HG03342 (cell line): ENCODE data around the gene BACE1.

Experiments used
- ATAC-seq: cut with Tn5 transposase; IDR thresholded peaks from one replicate; pipeline ENCODE4 v1.9.1; 2021; ENCODE audit warnings: mild to moderate bottlenecking, moderate library complexity; ENCODE audit not compliant: unreplicated experiment

Gene BACE1

DNA sequence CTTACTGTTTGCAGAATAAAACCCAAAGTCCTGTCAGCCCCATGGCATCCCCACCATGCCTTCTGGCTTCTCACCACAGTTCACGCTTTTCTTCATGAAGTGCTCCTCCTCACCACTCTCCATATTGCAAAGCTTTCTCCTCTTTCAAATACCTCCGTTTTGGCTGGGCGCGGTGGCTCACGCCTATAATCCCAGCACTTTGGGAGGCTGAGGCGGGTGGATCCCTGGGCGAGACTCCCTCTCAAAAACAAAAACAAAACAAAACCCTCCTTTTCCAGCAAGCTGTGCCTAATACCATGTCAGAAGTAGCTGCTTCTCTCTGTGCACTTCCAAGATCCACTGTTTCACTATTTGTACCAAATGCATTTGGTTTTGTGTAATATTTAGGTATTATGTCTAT, 6.7 kb downstream of the BACE1 start:
- ATAC-seq: no peak

DNA sequence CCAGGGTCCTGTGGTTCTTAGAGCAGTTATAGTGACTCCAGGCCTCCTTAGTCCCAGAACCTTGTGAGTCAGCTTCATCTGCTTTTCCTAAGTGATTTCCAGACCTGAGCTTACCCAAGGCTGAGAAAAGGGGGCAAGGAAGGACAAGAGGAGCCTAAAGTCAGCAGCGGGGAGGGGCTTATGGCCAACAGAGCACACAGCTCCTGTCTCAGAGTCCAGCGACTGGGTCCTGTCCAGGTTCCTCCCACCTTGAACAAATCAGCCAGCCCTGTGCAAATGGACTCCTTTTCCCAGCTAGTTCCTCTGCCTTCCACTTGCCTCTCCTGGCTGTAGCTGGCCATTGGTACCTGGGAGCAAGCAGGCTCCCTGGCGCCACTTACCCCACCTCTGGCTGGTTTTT, 10.9 kb downstream of the BACE1 start:
- ATAC-seq: no peak

DNA sequence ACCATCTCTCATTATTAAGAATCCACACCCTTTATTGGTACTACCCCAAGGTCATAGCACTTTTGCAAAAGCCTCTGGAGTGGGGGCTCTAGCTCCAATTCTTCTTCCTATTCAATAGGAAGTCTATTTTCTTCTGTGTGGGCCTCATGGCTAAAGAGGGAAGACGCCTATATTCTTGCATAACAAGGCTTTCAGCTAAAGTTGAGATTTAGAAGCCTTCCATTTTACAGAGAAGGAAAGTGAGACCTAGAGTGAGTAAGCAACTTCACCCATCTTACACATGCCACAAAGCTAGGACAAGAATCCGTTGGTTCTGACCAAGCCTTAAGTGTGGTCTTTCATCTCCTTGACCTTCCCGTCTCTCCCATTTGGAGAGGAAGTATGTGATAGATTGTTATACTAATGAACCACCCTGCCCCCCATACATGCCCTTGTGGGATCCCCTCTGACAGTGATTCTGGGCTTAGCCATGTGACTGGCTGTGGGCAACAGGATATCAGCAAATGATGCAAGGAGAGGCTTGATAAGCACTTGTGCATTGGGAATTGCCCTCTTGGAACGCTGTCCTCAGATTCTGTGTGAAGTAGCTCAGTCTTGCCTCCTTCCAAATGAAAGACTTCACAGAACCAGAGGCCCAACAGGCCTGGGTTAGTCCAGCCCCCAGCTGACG, 12.3 kb downstream of the BACE1 start:
- no peak for ATAC-seq

DNA sequence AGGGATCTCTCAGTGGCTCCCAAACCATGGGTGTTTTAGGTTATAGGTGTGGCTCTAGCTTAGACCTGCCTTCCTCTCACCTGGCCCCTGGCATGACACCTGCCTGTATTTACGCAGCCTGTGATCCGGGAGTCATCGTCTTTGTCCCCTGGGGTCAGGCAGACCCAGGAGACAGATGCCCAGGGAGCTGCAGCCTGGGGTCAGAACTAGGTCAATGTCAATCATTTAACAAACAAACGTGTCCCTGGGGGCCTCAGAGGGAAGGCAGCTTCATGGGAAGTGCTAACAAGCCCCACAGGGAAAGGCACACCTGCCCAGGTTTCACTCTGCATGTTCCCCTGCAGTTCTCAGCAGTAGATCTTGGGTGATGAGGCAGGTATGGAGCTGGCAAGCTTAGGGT, 13.0 kb downstream of the BACE1 start:
- no peak for ATAC-seq

DNA sequence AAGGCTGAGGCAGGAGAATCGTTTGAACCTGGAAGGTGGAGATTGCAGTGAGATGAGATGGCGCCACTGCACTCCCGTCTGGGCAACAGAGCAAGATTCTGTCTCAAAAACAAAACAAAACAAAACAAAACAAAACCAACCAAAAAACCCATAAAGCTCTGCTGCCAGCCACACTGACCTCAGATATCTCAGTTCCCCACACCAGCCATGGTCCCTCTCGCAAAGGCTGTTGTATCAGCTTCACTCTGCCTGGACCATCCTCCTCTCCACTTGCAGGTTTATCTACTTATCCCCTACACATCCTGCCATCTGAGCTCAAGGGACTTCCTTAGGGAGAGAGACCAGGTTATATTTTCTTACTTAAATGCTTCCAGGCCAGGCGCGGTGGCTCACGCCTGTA, 13.8 kb downstream of the BACE1 start:
- ATAC-seq: no peak

DNA sequence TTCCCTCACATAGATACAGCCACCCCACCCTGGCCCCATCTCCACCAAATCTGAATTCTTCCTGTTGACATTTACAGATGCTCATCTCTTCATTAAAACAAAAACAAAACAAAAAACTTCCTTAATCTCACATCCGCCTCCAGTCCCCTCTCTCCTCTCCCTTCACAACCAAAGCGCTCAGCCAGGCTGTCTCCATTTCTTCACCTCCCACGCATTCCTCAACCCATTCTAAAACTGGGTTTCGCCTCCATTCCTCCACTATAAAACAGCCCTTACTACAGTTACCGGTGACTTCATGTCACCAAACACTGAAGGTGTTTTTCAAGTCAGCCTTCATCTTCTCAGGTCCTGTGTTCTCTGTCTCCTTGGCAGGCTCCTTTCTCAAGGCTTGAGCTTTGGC, 15.3 kb downstream of the BACE1 start:
- no peak for ATAC-seq

DNA sequence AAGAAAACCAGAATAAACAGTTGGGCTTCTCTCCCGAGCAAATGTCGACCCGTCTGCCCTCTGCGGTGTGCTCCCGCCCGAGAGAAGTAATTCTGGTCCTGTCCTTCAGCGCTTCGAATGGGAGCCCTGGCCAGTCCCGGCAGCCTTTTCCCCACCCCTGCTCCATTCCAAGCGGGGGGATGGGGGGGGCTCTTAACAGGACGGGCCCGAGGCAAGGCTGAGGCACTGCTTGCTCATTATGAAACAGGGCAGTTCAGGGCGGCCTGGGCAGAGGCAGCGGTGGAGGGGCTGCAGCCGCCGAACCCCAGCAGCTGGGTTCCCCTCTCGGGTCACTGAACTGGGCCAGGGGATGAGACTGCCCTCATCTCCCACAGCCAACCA, 15.8 kb downstream of the BACE1 start:
- no peak for ATAC-seq

DNA sequence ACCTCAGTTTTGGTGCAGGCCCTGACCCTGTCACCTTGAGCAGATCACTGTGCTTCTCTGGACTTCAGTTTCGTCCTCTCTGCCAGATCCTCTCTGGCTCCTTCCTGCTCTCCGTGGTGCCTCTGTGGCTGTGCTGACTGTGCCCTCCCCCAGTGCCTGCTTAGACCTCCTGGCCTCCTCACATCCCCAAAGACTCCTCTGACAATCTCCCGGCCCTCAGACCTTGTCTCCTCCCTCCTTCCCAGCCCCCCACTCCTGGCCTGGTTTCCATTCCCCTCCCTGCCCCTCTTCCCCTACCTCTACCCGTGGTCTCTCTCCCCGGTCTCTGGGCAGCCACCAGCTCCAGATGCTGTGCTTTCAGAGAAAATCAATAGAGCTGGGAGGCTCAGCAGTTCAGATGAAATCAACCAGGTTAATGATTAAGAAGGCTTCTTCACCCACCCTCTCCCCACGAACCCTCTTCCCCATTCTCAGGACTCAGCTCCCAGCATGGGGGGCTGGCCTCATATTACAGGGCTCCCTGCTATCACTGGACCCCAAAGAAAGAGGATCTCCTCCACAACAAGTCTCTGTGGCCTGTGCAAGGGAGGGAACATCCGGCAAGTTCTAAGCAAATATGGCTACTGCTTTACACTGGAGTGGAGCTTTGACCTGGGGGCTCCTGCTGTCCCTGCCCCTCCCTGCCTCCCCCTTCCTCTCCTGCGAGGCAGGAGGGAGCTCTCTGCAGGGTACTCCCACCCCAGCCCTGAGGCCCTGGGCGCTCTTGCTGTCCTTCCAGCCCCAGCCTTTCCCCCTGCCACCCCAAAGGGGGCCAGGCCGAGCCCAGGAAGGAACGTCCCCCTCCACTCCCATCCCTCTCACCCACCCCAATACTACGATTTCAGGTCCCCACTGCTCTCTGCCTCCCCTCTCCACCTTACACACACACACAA, 16.4 kb downstream of the BACE1 start:
- no peak for ATAC-seq

DNA sequence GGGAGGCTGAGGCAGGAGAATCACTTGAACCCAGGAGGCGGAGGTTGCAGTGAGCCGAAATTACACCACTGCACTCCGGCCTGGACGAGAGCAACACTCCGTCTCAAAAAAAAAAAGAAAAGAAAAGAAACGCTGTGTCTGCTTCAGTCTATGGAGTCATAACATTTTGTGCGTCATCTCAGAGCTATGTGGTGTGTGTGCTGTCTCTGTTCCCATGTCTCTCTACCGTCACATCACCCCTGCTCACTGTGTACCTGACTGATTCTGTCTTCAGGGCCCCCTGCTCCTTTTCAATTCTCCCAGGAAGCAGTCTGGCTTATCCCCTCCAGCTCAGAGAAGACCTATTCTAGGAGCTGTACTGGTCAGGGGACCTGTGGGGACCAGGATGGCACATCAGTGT, 17.9 kb downstream of the BACE1 start:
- no peak for ATAC-seq

DNA sequence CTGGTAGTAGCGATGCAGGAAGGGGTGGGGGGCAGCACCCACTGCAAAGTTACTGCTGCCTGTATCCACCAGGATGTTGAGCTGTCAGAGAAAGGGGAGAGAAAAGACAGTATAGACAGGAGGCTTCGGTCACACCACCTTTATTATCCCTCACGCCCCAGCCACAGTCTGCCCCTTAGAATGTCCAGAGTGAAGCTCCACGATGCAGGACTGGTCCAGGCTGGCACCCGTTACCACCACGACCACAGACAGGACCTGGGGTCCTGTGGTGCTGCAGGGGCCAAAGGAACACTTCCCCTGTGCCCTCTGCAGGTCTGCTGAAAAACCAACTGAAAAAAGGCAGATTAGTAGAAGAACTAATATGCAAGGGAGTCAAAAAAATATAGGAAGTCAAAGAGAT, 19.2 kb downstream of the BACE1 start:
- ATAC-seq: no peak

DNA sequence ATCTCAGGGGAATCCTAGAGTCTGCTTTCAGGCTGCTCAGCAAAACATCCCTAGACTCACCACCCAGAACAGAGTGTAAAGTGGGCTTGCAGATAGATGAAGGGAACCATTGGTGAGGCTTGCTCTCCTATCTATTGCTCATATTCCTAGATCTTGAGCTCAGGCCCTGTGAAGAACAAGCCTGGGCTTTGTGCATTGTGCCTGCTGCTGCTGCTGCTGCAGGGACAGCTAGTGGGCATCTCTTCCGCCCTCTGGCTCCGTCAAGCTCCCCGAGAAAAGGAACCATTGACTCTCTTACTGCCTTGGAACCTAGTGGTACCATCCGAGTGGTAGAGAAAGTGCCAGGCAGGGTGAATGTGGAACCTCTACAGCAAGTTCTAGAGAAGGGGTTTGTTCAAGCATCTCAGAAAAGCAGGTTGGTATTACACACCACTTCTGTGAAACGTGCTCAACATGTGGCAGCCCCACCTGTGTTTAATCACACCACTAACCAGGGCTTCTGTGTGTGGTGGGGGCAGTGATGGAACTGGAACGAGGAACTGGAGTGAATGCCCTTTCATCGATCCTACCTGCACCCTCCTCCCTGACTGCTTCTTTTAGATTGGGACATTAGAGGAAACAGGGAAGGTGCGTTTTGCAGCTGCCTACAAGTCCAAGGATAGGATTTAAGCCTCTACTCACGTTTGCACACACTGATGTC, 20.5 kb downstream of the BACE1 start:
- no peak for ATAC-seq

DNA sequence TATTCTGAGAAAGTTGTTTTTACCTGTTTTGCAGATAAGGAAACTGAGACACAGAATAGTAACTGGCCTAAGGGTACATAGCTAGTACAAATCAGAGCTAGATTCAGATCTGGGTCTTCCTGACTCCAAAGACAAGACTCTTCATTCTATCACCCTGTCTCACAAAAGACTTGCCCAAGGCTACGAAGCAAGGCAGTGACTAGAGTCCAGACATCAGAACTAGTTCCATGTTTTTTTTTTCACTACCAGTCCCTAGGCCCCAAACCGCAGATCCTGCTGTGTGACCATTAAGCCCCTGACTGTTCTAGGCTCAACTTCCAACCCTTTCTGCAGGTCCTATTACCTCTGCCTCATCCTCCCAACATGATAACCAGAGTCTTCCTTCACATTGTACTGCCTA, 23.4 kb downstream of the BACE1 start:
- no peak for ATAC-seq

DNA sequence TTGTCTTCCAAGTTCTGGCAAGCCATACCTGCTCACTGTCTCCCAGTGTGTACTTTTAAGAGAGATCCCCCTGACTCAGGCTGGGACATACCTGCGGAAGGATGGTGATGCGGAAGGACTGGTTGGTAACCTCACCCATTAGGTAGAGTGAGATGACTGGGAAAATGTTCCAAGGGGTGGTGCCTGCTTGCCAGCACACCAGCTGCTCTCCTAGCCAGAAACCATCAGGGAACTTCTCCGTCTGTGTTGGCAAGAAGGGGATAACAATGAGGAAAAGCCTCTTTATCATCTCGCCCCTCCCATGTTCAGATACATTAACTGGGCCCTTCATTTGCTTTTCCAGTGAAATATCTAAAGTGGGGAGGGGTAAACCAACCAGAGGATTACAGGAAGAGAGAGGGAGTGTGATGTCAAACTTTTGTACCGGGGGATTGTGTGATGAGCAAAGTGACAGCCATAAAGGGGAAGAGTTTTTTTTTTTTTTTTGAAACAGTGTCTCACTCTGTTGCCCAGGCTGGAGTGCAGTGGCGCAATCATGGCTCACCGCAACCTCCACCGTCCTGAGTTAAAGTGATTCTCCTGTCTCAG, 25.2 kb downstream of the BACE1 start, which contains the start of gene BACE1-AS:
TSS of gene BACE1-AS (plus strand) at position 538 of the 588 bp plus-strand sequence.
- no peak for ATAC-seq

DNA sequence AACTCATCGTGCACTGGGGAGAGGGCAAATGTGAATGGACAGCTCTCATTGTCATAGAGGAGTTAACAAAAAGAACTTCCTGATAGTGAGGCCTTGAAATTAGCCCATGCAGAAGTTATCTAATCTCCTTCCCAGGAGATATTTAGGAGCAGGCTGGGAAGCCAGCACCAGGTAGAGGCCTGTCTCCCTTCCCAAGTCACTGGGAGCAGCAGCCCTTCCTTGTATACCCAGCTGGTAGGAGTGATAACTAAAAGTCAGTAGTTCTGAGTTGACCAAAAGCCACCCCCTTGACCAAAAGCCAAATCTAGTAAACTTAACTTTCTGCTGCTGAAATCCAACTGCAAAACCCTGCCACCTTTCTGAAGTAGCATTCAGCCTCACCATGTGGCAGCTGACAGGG, 26.3 kb downstream of the BACE1 start:
- no peak for ATAC-seq

DNA sequence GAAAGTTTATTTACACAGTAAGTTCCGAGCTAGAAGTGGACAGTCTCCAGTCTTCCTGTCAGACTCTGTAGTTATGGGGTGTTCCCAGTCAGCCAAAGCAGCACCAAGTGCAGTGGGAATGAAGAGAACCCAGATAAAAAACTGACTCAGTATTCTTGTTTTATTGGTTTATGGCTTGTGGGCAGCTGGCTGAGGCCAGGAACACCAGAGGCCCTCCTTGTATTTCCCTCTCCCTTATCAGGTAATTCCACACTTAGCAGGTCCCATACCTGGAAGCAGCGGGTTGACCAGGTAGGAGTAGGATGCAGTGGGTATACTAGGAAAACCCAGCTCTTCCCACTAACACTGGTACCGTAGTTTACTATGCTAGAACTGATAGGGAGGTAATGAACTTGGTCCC, 28.4 kb downstream of the BACE1 start:
- no peak for ATAC-seq

DNA sequence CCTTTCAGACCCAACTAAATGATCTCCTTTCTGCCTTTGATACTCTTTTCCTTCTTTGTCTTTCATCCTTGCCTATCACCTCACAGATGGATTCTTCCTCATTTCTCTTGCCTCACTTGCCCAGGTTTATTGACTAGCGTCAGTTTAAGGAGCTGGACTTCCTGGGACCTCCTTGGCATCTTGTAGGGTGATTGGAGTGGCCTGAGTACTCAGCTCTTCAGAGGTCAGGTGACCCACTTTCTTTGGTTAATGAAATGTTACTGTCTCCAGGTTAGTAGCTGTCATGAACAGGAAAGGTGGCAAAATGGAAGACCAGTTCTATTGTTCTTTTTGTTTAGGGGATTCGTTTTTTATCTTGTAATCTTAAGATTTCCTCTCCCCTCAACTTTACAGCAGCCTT, 29.5 kb downstream of the BACE1 start:
- no peak for ATAC-seq

DNA sequence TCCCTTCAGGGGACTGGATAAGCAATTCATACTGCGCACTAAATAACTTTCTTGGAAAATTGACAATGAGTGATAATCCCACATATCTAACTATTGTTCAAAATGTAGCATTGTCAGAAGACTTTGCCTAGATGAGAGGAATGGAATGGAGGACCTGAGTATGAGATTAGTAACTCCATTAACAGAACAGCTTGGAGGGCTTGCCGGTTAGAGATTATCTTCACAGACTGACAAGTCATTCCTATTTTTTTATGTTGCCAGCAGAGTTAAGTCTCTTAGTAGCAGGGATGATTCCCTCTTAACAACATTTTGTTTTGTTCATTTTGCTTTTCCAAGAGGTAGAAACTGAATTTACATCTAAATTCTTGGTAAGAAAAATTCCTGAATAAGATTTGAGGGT, 32.0 kb downstream of the BACE1 start:
- ATAC-seq: no peak

DNA sequence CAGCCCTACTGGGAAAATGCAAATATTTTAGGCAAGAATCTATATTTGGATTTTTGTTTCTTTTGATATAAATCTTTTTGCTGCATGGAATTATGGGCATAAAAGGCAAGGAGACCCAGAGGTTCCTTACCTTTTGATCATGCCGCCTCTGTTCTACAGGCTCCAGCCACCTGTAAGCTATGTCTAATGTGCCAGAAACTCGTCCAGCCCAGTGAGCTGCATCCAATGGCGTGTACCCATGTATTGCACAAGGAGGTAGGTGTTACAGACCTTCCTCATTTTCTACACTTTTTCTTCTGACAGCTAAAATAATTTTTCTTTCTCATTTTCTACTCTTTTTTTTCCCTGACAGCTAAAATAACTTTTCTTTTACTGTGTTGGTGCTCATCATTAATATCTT, 33.1 kb downstream of the BACE1 start:
- ATAC-seq: no peak

DNA sequence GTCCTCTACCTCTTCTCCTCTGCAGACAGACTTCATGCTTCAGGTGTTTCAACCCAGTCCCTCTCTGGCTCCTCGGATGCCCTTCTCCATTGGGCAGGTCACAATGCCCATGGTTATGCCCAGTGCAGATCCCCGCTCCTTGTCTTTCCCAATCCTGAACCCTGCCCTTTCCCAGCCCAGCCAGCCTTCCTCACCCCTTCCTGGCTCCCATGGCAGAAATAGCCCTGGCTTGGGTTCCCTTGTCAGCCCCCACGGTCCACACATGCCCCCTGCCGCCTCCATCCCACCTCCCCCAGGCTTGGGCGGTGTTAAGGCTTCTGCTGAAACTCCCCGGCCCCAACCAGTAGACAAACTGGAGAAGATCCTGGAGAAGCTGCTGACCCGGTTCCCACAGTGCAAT, 34.2 kb downstream of the BACE1 start:
- ATAC-seq: no peak

DNA sequence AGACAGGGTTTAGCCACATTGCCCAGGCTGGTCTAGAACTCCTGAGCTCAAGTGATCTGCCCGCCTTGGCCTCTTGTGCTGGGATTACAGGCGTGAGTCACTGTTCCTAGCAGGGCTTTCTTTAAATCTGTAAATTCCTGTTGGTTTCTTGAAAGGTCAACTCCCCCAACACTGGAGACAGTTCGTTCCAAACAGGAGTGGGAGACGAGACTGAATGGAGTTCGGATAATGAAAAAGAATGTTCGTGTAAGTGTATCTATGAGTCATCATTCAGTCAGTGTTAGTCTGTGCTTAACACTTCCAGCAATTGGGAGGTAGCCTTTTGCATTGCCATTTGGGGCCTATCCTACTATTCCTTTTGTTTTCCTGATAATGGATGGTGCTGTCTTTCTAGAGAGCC, 34.9 kb downstream of the BACE1 start:
- no peak for ATAC-seq

DNA sequence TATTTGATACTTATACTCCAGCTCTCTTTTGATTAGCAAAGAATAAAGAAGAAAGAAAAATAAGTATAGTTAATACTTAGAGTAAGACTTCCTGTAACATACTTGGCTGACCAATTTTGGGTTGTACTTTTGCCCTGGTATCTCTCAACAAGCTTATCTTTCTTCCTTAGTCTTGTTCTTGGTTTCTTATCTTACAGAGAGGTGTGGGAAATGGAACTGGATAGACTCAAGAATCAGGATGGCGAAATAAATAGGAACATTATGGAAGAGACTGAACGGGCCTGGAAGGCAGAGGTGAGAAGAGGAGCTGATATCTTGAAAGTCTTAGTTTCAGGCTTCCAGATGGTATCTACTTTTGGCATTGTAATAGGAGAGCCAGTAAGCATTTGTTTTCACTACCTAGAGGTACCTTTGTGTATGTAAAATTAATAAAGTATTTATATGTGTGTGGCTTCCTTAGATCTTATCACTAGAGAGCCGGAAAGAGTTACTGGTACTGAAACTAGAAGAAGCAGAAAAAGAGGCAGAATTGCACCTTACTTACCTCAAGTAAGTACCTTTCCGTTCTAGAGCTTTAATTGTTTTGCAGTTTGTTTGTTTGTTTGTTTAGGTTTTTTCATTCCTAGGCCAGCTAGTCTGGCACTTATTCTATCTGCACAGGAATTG, 36.2 kb downstream of the BACE1 start:
- ATAC-seq: no peak
